ENCODE data around the gene IFI27L1. TPM values are rescaled to one million over a fixed set of nuclear protein-coding genes. Genes with fewer than 3 reads are reported as not detected.

IFI27L1 gene
- polyA plus RNA-seq, 1 donor from 2014 or later: 37.9 TPM

DNA sequence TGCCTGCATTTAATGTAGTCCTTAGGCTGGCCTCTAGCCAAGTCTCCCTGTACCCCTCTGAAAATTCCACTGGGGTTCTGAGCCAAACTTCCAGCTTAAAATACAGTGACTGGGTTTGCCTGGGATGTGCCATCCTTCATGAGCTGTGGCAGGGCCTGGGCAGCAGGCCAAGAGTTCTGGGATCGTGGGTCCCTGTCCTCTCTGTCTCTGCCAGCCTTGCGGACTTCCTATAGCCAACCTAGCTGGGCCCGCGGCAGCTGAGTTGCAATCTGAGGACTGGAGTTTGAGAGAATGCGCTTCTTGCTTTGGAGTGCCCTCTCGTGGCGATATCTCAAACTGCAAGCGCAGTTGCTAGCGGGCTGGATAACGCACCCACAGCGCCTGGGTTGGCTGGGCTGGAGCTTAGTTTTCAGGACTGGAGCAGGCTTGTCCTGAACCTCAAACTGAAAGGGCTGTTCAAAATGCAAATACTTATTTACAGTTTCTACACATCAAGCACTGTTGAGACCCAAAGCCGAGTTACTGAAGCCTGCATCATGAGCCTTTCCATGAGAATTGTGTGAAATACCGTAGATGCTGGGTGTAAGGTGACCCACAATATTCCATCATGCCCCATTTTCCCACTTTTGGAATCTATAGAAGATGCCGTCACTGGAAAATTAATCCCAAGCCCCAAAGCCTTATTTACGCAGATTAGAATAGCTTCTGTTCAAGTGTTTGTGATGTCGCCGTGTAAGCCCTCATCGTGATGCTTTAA is 55.6 kb downstream of the IFI27L1 start:
- Histone ChIP-seq H3K27me3 (ENCODE audit: insufficient read depth, low read depth, low read length) (no peaks in the 10 kb centered on the region), H3K36me3 (ENCODE audit: insufficient read depth, low read length) (no peaks in the 10 kb centered on the region), H4K20me1 (ENCODE audit: insufficient read depth) (no peaks in the 10 kb centered on the region), H3K79me2 (replicated peaks; ENCODE audit: insufficient read depth, low read length) (no peaks in the 10 kb centered on the region), H3K4me3 (ENCODE audit: low read length) (no peak overlapping the region), H3K9me2 (ENCODE audit: insufficient read depth, low read length) (no peaks in the 10 kb centered on the region), H3K4me2 (ENCODE audit: low read length) (no peak overlapping the region), H3K9ac (ENCODE audit: low read length) (no peak overlapping the region), H3K9me3 (ENCODE audit: low read length) (no peaks in the 10 kb centered on the region), H2AFZ (ENCODE audit: low read depth, low read length) (no peak overlapping the region), H3K27ac (ENCODE audit: low read length) (no peak overlapping the region), H3F3A (ENCODE audit: insufficient read depth, low read length, poor library complexity, severe bottlenecking) (no peaks in the 10 kb centered on the region)
- peak; percentile 72 for TF ChIP-seq RAD21 (conservative IDR thresholded peaks at IDR 0.05)
- TF ChIP-seq REST (IDR thresholded peaks at IDR 0.05; ENCODE audit: borderline replicate concordance): no peak
- TF ChIP-seq MXI1 (conservative IDR thresholded peaks at IDR 0.05; ENCODE audit: poor library complexity, severe bottlenecking): no peak
- no peak for TF ChIP-seq TAF1 (IDR thresholded peaks at IDR 0.05; ENCODE audit: low read depth)
- TF ChIP-seq CTCF (IDR thresholded peaks at IDR 0.05; ENCODE audit: poor library complexity, severe bottlenecking): peak; percentile 81
- TF ChIP-seq POLR2AphosphoS5 (IDR thresholded peaks at IDR 0.05): no peak
- TF ChIP-seq SMC3 (conservative IDR thresholded peaks at IDR 0.05; ENCODE audit: poor library complexity): peak; percentile 79
- TF ChIP-seq EP300 (conservative IDR thresholded peaks at IDR 0.05; ENCODE audit: poor library complexity, severe bottlenecking): no peak
- no peak for TF ChIP-seq EZH2 (IDR thresholded peaks at IDR 0.05; ENCODE audit: borderline replicate concordance, insufficient read depth, low read length, poor library complexity, severe bottlenecking)

GRCh38 chr14:94138251-94138650 is 57.1 kb downstream of the IFI27L1 start:
- H3K36me3 ChIP-seq (ENCODE audit: insufficient read depth, low read length): no peaks in the 10 kb centered on the region
- no peaks in the 10 kb centered on the region for H3K9me2 ChIP-seq (ENCODE audit: insufficient read depth, low read length)
- H3K4me3 ChIP-seq (ENCODE audit: low read length): no peak overlapping the region
- no peaks in the 10 kb centered on the region for H3K27me3 ChIP-seq (ENCODE audit: insufficient read depth, low read depth, low read length)
- no peaks in the 10 kb centered on the region for H3K79me2 ChIP-seq (replicated peaks; ENCODE audit: insufficient read depth, low read length)
- H3K27ac ChIP-seq (ENCODE audit: low read length): no peak overlapping the region
- H4K20me1 ChIP-seq (ENCODE audit: insufficient read depth): no peaks in the 10 kb centered on the region
- H3K9me3 ChIP-seq (ENCODE audit: low read length): no peaks in the 10 kb centered on the region
- no peak overlapping the region for H2AFZ ChIP-seq (ENCODE audit: low read depth, low read length)
- no peak overlapping the region for H3K9ac ChIP-seq (ENCODE audit: low read length)
- no peak overlapping the region for H3K4me2 ChIP-seq (ENCODE audit: low read length)
- H3F3A ChIP-seq (ENCODE audit: insufficient read depth, low read length, poor library complexity, severe bottlenecking): no peaks in the 10 kb centered on the region
- no peak for TF ChIP-seq EP300 (conservative IDR thresholded peaks at IDR 0.05; ENCODE audit: poor library complexity, severe bottlenecking)

Data from neural cell (in vitro differentiated cells).